ENCODE results near the gene PGLYRP2. TPM values are rescaled to one million over a fixed set of nuclear protein-coding genes. Genes with fewer than 3 reads are reported as not detected.

Gene PGLYRP2
- total RNA-seq (not detected in 2 replicates), polyA plus RNA-seq (not detected in 2 replicates)

- no peak for TF ChIP-seq CTCF (IDR thresholded peaks at IDR 0.05; ENCODE audit: low read depth, low read length)
- H3K4me1 ChIP-seq (ENCODE audit: low read depth): no peaks in the 10 kb centered on the region
- peak in 1 of 2 donors; percentile 23 for DNase-seq (ENCODE audit: low read depth in 1 of 2, low spot score in 1 of 2)
- no peak within 1 kb of the TSS for H3K27ac ChIP-seq
- no peaks in the 10 kb centered on the region for H3K27me3 ChIP-seq
- no peaks in the 10 kb centered on the region for H3K36me3 ChIP-seq
- H3K9me3 ChIP-seq (ENCODE audit: low read depth): no peaks in the 10 kb centered on the region
- H3K4me3 ChIP-seq: no peak within 1 kb of the TSS
Measured at GRCh38 chr19:15479391-15480345, at the start of gene PGLYRP2. TSS of gene PGLYRP2 (minus strand) at chr19:15479501. CDS start at chr19:15479371, 130 bp downstream.

- H3K9me3 ChIP-seq (ENCODE audit: low read depth): no peaks in the 10 kb centered on the region
- no peak for DNase-seq (ENCODE audit: low read depth in 1 of 2, low spot score in 1 of 2)
Measured at GRCh38 chr19:15527705-15528104, 48.4 kb upstream of the PGLYRP2 start.

GRCh38 chr19:15526408-15526807 is 47.1 kb upstream of the PGLYRP2 start:
- no peak overlapping the region for H3K4me3 ChIP-seq
- no peaks in the 10 kb centered on the region for H3K27me3 ChIP-seq
- H3K4me1 ChIP-seq (ENCODE audit: low read depth): no peaks in the 10 kb centered on the region
- H3K9me3 ChIP-seq (ENCODE audit: low read depth): no peaks in the 10 kb centered on the region
- TF ChIP-seq CTCF (IDR thresholded peaks at IDR 0.05; ENCODE audit: low read depth, low read length): no peak
- H3K36me3 ChIP-seq: no peaks in the 10 kb centered on the region
- no peak for DNase-seq (ENCODE audit: low read depth in 1 of 2, low spot score in 1 of 2)
- no peak overlapping the region for H3K27ac ChIP-seq

More at GRCh38 chr19:15527705-15528104, 48.4 kb upstream of the PGLYRP2 start:
- no peaks in the 10 kb centered on the region for H3K4me1 ChIP-seq (ENCODE audit: low read depth)
- no peaks in the 10 kb centered on the region for H3K27me3 ChIP-seq
- no peak overlapping the region for H3K27ac ChIP-seq
- H3K36me3 ChIP-seq: no peaks in the 10 kb centered on the region
- no peak for TF ChIP-seq CTCF (IDR thresholded peaks at IDR 0.05; ENCODE audit: low read depth, low read length)
- no peak overlapping the region for H3K4me3 ChIP-seq

GRCh38 chr19:15525291-15525690 is 46.0 kb upstream of the PGLYRP2 start:
- no peak for DNase-seq (ENCODE audit: low read depth in 1 of 2, low spot score in 1 of 2)
- H3K27ac ChIP-seq: no peak overlapping the region
- no peak overlapping the region for H3K4me3 ChIP-seq
- H3K27me3 ChIP-seq: no peaks in the 10 kb centered on the region
- H3K36me3 ChIP-seq: no peaks in the 10 kb centered on the region
- no peaks in the 10 kb centered on the region for H3K9me3 ChIP-seq (ENCODE audit: low read depth)
- TF ChIP-seq CTCF (IDR thresholded peaks at IDR 0.05; ENCODE audit: low read depth, low read length): no peak
- H3K4me1 ChIP-seq (ENCODE audit: low read depth): no peaks in the 10 kb centered on the region

- Histone ChIP-seq H3K4me3 (no peak overlapping the region), H3K36me3 (no peaks in the 10 kb centered on the region), H3K4me1 (ENCODE audit: low read depth) (no peaks in the 10 kb centered on the region), H3K27me3 (no peaks in the 10 kb centered on the region), H3K9me3 (ENCODE audit: low read depth) (no peaks in the 10 kb centered on the region), H3K27ac (no peak overlapping the region)
- no peak for DNase-seq (ENCODE audit: low read depth in 1 of 2, low spot score in 1 of 2)
- TF ChIP-seq CTCF (IDR thresholded peaks at IDR 0.05; ENCODE audit: low read depth, low read length): no peak
Measured at GRCh38 chr19:15524781-15525180, 45.5 kb upstream of the PGLYRP2 start.

All from cardiac muscle cell (in vitro differentiated cells and primary cell).